Central memory CD4-positive, alpha-beta T cell (primary cell): ENCODE results near the gene DLGAP1.
"Not testable (repeated sequence)": the region's sequence is repeated elsewhere in the genome, so short reads cannot be mapped to it uniquely, and the experiment has no call there.

ENCODE experiments used
- DNase-seq: peaks from one replicate; pipeline ENCODE4 v3.0.0; 2022

DLGAP1 gene

DNA sequence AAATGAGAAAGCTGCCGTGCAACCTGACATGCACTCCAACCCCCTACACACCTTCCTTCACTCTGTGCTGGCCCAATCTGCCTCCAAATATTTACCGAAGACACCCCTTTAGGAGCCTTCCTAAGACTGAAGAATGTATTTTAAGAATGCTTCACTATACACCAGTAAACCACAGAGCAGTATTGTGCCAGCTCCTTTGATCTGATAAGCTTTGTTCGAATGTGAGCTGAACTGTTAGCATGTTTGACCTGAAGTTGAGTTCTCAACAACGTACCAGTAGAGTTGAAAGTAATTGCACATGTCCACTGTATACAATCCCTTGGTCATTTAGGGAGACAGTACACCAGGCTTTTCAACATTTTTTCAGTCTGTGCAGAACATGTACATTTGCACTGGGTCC, 745.9 kb downstream of the DLGAP1 start:
- DNase-seq, result no peak

DNA sequence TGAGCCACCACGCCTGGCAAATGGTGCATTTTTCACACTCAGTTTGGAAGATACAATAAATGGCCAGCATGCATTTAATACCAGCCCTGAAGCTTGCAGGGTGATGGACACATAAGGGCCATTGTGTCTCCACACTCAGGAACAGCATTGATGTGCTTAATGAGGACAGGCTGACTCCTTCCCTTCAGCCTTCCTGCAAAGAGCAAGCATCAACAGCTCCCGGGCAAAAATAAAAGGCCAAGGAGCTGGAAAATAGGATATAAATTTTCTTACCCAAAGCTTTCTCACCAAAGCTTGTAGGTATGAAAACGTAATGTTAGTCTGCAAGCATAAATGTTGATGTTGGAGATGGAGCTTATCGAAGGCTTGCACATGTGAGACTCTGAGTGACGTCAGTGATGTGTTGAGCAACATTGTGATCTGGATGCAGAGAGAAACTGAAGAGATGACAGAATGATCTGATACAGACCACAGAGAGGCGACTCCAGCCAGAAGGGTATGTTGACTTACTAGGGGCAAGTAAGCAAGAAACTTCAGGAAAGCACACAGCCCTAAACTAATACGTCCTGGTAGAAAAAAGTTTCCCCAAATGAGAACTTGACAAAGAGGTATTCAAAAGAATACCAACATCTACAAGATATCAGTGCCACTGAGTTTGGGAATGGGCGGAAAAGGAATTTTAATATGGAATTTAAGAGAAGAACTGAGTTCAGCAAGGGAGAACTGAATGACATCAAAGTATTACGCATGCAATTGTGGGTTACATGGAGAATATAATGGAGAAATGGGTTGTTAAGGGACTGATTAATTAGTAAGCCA, 748.6 kb downstream of the DLGAP1 start:
- no peak for DNase-seq

DNA sequence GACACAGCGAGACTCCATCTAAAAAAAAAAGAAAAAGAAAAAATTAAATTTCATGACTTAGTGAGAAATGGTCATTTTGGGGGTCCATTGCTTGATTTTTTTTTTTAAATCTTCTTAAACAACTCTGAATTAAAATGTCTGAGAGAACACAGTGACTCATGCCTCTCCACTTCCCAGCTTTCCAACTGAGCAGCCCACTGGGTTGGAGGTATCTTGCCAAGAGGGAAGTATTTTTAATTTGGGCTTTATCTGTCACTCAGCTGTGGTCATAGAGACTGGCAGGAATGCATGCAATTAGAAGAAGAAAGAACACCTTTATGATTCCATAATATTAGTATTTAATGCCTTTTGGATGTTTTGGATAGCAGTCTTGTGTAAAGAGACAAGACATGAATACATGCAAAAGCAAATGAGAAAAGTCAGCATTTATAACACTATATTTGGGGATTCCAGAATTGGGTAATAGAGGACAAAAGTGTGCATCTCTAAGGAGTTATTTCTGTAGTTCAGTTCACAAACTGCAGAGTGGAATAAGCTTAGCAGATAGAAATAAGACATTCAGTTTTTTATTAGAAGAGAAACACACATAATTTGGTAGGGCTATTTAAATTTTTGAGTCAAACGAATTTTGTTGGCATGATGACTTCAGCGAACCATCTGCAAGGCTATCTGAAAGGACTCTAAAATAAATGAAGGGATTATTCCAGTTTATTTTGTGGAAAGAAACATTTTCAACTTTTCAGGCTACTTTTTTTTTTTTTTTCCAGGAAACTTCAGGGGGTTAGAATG, 750.4 kb downstream of the DLGAP1 start:
- DNase-seq, result no peak

DNA sequence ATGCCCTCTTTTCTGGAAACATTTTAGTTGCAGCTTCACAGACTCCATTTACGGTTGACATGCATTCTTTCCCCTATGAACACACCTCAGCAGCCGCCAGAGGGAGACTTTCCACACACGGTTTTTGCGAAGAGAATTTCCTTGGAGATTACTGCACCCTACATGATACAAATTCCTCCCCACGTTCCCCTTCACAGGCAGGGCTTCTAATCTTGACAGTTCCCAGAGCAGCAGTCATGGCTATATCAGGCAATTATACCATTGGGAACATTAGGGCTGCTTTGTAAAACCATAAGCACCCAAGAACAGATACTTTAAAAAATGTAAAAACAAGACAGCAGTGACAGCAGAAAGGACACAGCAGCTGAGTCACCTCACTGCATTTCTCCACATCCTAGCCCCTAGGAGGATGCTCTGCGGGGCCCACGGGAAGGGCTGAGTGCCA, 751.4 kb downstream of the DLGAP1 start:
- no peak for DNase-seq

DNA sequence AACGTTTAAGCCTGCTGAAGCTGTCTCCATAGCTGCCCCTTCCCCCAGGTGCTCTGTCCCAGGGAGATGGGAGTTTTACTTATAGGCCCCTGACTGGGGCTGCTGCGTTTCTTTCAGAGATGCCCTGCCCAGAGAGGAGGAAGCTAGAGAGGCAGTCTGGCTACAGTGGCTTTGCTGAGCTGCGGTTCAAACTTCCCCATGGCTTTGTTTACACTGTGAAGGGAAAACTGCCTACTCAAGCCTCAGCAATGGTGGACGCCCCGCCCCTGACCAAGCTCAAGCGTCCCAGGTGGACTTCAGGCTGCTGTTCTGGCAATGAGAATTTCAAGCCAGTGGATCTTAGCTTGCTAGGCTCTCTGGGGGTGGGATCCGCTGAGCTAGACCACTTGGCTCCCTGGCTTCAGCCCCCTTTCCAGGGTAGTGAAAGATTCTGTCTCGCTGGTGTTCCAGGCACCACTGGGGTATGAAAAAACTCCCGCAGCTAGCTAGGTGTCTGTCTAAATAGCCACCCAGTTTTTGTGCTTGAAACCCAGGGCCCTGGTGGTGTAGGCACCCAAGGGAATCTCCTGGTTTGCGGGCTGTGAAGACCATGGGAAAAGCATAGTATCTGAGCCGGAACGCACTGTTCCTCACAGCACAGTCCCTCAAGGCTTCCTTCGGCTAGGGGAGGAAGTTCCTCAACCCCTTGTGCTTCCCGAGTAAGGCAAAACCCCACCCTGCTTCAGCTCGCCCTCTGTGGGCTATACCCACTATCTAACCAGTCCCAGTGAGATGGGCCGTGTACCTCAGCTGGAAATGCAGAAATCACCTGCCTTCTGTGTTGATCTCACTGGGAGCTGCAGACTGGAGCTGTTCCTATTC, 755.2 kb downstream of the DLGAP1 start:
- not testable (repeated sequence) for DNase-seq

DNA sequence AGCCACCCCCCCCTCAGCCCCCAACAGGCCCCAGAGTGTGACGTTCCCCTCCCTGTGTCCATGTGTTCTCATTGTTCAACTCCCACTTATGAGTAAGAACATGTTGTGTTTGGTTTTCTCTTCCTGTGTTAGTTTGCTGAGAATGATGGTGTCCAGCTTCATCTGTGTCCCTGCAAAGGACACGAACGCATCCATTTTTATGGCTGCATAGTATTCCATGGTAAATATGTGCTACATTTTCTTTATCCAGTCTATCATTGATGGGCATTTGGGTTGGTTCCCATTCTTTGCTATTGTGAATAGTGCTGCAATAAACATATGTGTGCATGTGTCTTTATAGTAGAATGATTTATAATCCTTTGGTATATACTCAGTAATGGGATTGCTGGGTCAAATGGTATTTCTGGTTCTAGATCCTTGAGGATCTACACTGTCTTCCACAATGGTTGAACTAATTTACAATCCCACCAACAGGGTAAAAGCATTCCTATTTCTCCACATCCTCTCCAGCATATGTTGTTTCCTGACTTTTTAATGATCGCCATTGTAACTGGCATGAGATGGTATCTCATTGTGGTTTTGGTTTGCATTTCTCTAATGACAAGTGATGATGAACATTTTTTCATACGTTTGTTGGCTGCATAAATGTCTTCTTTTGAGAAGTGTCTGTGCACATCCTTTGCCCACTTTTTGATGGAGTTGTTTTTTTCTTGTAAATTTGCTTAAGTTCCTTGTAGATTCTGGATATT, 760.9 kb downstream of the DLGAP1 start:
- DNase-seq, result not testable (repeated sequence)

DNA sequence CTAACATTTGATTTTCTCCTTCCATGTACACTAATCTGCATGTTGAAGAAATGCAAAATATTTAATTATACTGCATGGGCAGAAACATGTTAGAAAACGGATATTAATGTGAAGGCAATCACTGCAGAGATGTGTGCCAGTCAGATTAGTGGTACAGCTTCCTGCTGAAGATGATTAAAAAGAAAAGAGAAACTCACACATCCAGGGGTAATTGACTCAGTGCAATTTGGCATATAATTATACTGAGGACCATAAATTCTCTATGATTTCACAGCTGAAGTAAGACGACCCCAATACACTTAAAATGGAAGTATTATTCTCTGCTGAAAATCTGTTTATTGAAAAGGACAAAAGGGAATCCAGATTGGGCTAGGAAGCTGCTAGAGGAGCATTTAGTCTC, 761.7 kb downstream of the DLGAP1 start:
- no peak for DNase-seq

DNA sequence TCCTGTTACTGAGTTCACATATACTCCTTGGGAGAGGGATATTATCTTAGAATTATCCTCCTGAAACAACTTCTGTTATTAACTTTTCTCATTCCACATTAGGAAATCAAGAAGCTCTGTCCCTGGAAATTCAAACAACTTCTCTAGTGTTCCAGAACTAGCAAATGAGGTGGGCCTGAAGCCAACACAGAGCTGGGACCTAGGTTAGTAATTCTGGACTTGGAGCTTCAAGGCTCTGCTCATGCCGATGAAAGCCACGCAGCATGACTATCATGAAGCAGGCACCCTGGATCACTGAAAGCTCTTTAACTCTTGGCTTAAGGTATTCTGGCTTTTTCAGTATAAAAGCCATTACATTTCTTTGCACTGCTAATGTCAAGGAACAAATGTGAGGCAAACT, 762.4 kb downstream of the DLGAP1 start:
- no peak for DNase-seq

DNA sequence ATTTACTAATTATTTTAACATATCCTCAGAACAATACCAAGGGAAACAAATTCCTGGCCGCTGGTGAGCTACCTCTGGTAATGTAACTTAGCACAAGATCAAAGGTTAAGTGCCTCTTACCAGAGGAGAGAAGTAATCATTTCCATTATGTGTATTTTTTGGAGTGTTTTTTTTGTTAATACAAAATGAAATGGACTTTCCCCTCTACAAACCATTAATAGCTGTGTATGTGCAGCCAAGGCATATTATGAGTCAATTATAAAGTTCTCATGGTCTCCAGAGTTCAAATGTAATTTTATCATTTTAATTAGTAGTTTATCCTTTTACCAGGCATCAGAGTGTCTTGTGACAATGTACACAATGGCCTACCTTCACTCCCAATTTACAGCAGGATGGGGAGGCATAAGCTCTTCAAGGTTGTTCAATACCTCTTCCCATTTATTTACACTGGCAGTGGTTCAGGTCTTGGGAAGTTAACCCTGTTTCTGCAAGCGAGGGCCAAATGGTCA, 762.9 kb downstream of the DLGAP1 start:
- no peak for DNase-seq

DNA sequence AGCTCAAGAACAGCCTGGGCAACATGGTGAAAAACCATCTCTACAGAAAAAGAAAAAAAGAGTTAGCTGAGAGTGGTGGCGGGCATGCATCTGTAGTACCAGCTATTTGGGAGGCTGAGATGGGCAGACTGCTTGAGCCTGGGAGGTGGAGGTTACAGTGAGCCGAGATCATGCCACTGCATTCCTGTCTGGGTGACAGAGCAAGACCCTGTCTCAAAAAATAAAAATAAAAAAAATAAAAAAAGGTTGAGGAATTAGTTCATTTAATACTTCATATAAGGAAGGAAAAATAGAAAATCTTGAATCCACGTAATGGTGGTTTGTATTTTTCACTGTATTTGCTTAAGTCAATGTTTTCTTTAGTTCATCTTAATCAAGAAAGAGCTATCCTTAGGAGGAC, 763.4 kb downstream of the DLGAP1 start:
- no peak for DNase-seq

DNA sequence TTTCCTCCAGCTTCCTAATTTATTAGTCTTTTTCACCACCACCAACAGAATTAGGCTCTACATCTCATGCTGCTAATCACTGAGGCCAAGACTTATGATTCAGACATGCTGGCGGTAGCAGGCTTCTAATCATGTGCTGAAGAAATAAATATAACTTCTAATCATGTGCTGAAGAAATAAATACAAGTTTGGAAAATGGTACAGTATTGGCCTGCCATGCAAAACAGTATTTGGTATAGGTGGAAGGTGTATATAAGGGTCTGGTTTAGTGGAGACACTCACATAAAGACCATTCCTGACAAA, 764.4 kb downstream of the DLGAP1 start:
- no peak for DNase-seq

DNA sequence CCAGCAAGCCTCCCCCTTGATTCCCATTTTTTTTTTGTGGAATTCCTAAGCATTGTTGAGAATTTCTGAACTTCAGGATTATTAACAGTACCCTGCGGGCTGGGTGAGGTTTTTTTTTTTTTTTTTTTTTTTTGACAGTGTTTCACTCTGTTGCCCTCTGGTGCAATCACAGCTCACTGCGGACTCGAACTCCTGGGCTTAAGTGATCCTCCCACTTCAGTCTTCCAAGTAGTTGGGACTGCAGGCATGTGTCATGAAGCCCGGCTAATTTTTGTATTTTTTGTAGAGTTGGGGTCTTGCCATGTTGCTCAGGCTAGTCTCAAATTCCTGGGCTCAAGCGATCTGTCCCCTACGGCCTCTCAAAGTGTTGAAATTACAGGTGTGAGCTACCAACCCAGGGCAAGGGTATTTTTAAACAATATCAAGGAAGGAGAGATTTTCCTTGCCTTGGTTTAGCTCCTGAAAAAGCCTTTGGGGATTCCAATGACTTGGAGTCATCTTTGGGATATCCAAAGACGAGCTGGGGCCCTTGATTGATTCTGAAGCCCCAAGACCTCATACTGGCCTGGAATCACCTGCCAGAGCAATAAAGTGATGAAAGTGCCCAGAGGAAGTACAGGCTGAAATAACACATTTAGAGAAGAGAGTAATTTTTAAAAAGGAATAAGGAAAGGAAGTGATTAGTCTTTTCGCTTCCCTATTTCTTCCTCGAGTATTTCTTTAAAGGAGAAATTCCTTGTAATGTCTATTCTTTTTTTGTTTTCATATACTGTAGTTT, 764.9 kb downstream of the DLGAP1 start:
- DNase-seq, result no peak

DNA sequence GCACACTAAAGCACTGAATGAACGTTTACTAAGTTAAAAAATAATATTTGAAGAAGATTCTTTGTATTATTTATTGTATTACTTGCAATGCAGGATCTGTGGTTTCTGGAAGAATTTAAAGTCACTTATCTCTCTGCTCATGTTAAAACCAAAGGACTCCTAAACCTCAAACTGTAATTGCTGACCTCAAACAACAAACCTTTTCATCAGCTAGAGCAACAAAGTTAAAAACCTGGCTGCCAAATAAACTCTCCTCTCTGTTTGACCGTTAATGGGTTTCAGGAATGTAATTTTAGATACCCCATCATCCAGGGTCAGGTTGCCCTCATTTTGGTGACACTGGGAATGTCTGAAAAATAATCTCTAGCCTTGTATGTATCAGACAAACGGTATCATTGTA, 766.0 kb downstream of the DLGAP1 start:
- no peak for DNase-seq

DNA sequence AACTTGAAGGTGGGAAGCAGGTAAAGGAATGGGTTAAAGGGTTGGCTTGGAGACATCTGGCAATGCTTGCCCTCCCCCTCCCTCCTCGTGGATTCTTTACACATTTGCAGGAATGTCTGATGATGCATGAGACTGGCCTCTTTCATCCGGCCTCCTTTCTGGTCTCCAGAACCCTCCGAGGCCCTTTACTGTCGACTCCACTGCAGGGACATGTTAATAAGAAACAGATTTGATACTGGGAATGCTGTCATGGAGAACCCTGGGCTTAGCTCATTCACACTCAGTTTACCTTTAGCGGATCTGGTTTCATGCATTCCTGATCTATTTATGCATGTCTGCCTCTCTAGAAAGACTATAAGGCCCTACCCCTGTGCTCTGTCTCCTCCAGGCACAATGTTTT, 766.4 kb downstream of the DLGAP1 start:
- DNase-seq, result no peak

DNA sequence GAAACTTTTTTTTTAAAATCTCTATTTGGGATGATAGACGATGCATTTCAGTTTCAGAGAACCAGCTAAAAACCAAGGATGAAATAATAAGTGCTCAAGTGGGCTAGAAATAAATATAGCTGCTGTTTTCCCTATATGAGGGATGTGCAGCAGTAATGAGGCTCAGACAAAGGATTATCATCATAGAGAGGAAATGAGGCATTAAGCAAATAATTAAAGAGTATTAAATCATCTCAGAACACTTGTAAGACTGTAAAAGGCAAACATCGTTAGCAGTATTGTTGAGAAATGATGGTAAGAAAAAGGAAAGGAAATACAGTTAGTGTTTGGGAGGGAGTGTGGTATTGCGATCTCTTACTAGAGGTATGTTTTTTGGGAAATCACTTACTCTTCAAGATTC, 771.6 kb downstream of the DLGAP1 start:
- no peak for DNase-seq

DNA sequence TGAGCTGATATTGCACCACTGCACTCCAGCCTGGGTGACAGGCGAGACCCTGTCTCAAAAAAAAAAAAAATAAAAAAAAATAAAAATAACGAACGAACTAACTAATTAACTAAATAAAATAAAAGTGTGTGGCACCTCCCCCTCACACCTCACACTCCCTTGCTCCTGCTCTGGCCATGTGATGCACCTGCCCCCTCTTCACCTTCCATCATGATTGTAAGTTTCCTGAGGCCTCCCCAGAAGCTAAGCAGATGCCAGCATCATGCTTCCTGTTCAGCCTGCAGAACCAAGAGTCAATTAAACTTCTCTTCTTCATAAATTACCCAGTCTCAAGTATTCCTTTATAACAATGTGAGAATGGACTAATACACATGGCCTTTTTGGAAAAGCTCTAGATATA, 773.0 kb downstream of the DLGAP1 start:
- no peak for DNase-seq

DNA sequence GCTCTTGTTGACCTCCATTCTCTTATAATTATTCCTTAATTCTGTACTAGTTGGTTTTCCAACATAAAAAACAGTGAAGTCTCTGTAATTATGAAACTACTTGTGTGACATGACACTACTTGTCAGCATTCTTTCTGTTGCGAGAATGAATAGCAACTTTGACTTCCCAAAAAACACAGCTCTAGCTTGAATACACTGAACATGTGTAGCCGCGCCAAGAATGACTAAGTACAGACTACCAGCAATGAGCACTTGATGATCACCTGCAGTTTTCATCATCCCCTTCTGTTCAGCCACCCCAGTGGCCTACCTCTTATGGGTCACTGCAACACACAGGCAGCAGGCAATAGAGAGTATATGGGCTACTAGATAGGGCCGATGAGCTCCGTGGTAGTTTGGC, 775.9 kb downstream of the DLGAP1 start:
- DNase-seq, result no peak

DNA sequence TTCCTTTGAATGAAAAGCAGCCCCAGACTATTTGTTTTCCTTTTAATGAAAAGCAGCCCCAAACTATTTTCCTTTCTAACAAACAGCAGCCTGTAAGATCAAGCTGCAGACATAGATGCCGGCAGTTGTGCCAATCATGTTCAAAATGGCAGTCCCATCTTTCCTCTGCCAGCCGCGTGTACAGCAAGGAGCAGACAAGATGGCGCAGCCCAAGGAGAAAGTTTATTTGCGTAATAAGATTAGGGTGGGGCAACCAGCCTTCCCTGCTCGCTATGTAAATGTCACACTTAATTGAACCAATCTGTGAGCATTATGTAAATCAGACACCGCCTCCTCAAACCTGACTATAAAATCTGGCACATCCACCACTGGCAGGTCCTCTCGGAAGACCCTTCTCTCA, 779.1 kb downstream of the DLGAP1 start:
- no peak for DNase-seq

DNA sequence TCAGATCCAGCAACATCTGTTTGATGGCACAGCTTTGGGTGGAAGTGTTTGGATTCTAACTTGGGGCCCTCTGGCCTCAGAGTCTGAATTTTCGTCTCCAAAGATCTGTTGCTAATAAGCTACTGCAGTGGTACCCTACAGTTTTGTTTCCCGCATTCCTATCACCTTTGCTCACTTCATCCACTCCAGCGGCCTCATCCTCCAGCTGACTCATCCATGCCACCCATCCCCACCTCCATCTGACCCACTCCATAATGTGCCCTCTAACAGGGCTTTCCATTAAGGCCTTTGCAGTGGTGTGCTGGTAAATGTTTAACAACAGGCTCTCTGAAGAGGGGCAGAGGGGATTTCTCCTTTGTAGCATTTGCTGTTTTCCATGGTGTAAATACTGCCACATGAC, 779.7 kb downstream of the DLGAP1 start:
- no peak for DNase-seq

DNA sequence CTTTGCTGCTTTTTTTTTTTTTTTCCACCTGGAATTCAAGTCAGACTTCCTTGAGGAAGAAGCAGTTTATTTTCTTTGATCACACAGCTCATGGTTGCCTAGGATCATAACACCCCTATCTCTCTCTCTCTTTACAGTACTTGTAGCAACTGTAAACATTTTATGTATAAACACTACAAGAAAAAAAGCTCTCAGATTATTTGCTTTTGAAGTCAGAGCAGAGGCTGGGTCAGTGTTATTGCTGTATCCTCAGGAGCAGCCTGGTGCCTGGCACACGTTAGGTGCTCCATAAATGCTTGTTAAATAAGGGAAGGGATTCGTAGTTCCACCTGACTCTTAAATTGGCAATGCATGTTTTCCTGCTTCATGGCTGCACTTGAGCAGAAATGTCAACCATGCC, 783.9 kb downstream of the DLGAP1 start:
- DNase-seq, result no peak

DNA sequence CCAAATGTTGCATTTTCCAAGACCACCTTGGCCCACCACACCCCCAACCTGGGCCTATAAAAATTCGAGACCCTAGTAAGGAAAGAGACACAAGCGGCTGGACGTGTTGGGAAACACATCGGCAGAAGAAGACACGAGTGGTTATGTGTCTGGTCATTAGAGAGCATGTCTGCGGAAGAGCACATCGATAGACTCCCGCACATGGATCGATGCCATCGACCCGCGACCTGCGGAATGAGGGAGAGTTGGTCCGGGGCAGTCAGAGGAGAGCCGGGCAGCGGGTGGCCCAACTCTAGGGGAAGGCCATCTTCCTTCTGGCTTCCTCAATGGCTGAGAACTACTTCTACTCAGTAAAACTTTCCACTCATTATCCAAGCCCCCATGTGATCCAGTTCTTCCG, 785.7 kb downstream of the DLGAP1 start:
- no peak for DNase-seq
